Breast epithelium (tissue), 4 donors: Measurements from ENCODE around the gene ZNF574. TPM values are rescaled to one million over a fixed set of nuclear protein-coding genes. Genes with fewer than 3 reads are reported as not detected.

Experiments used
- DNase-seq, 2 donors: peaks; one replicate each; pipeline ENCODE4 v3.0.0-alpha.2; 2019; ENCODE audit warnings: low spot score in 2 of 2
- H3K27ac ChIP-seq, 2 donors: fragments of 200-600 bp; sonication (generic) in 1 of 2; one replicate each; pipeline ENCODE4 v1.5.1; 2016 to 2019; ENCODE audit warnings: mild to moderate bottlenecking in 1 of 2
- H3K27me3 ChIP-seq, 2 donors: fragments of 200-600 bp; sonication (generic) in 1 of 2; one replicate each; pipeline versions ENCODE4 v1.5.1 to v1.6.0; 2017 to 2019; ENCODE audit warnings: control low read depth in 1 of 2, mild to moderate bottlenecking in 1 of 2
- H3K36me3 ChIP-seq: fragments of 200-600 bp; one replicate; pipeline ENCODE4 v1.5.1; 2019
- H3K4me1 ChIP-seq, 2 donors: fragments of 200-600 bp; sonication (generic); one replicate each; pipeline ENCODE4 v1.5.1; 2016 to 2019; ENCODE audit warnings: control low read depth in 1 of 2
- H3K4me3 ChIP-seq, 3 donors: fragments of 200-600 bp; sonication (generic); 1 replicate in 2 of 3; 2 replicates in 1 of 3; pipeline ENCODE4 v1.5.1; 2016 to 2019; ENCODE audit warnings: mild to moderate bottlenecking in 3 of 3, moderate library complexity in 2 of 3
- H3K9me3 ChIP-seq, 2 donors: fragments of 200-600 bp; sonication (generic) in 1 of 2; one replicate each; pipeline ENCODE4 v1.5.1; 2016 to 2019; ENCODE audit warnings: control low read depth in 1 of 2
- CTCF ChIP-seq, 3 donors: fragments of 450-650 bp; IDR thresholded peaks; one replicate each; pipeline ENCODE4 v1.5.1; 2016 to 2017; ENCODE audit warnings: antibody characterized with exemption in 3 of 3, mild to moderate bottlenecking in 3 of 3, moderate library complexity in 3 of 3
- POLR2A ChIP-seq: fragments of 450-650 bp; IDR thresholded peaks from one replicate; pipeline ENCODE4 v1.6.1; 2016; ENCODE audit warnings: antibody characterized with exemption, mild to moderate bottlenecking, moderate library complexity
- POLR2AphosphoS5 ChIP-seq, 3 donors: sonication (generic); formaldehyde crosslinking; IDR thresholded peaks; one replicate each; pipeline ENCODE4 v1.6.1; 2017; ENCODE audit warnings: antibody characterized with exemption in 3 of 3
- intact Hi-C: fragments of 100-400 bp; cut with DNase I; formaldehyde crosslinking; loops from one replicate; pipeline ENCODE4 v1.15.1; 2023; ENCODE audit warnings: low total_unique reads
- total RNA-seq, 3 donors: library from RNA; depleted of rRNA; stranded (reverse); fragments of >200 nt; gene quantifications; one replicate each; pipeline ENCODE4 v1.1.0, GENCODE V29; 2016

The ZNF574 gene
- total RNA-seq, 3 donors from 2014 or later = 13.8 to 19.2 (median 15.1) TPM

- no peak overlapping the region for H3K27ac ChIP-seq
- TF ChIP-seq POLR2A = no peak
- TF ChIP-seq POLR2AphosphoS5 (IDR thresholded peaks at IDR 0.05) = no peak
- no peak for TF ChIP-seq CTCF (IDR thresholded peaks at IDR 0.05)
- no peaks in the 10 kb centered on the region for H3K4me1 ChIP-seq
- no peak for DNase-seq
- no peak overlapping the region for H3K4me3 ChIP-seq
- H3K36me3 ChIP-seq = no peaks in the 10 kb centered on the region
- intact Hi-C loops = no loop called here
- H3K27me3 ChIP-seq = peaks cover 0 to 10% of the 10 kb centered on the region in 2 donors
- H3K9me3 ChIP-seq = no peaks in the 10 kb centered on the region
These were observed 13.6 kb upstream of the ZNF574 start for GRCh38 chr19:42062381-42062780.

- no peak overlapping the region for H3K4me3 ChIP-seq
- H3K4me1 ChIP-seq = no peaks in the 10 kb centered on the region
- intact Hi-C loops = no loop called here
- no peaks in the 10 kb centered on the region for H3K9me3 ChIP-seq
- TF ChIP-seq CTCF (IDR thresholded peaks at IDR 0.05) (no peak), POLR2A (no peak), POLR2AphosphoS5 (IDR thresholded peaks at IDR 0.05) (no peak)
- DNase-seq = no peak
- no peak overlapping the region for H3K27ac ChIP-seq
- H3K36me3 ChIP-seq = no peaks in the 10 kb centered on the region
- H3K27me3 ChIP-seq = peaks cover 0 to 20% of the 10 kb centered on the region in 2 donors
These were observed 11.5 kb upstream of the ZNF574 start for GRCh38 chr19:42064432-42064831.

- no peak overlapping the region for H3K4me3 ChIP-seq
- H3K36me3 ChIP-seq = no peaks in the 10 kb centered on the region
- no peaks in the 10 kb centered on the region for H3K4me1 ChIP-seq
- no peak for DNase-seq
- no peak for TF ChIP-seq CTCF (IDR thresholded peaks at IDR 0.05)
- no peak for TF ChIP-seq POLR2A
- TF ChIP-seq POLR2AphosphoS5 (IDR thresholded peaks at IDR 0.05) = no peak
- H3K27ac ChIP-seq = no peak overlapping the region
- intact Hi-C loops = no loop called here
- no peaks in the 10 kb centered on the region for H3K9me3 ChIP-seq
- peaks cover 0 to 25% of the 10 kb centered on the region in 2 donors for H3K27me3 ChIP-seq
These were observed 10.9 kb upstream of the ZNF574 start for GRCh38 chr19:42065051-42065450.

GRCh38 chr19:42065511-42065910, 10.5 kb upstream of the ZNF574 start:
- no peaks in the 10 kb centered on the region for H3K4me1 ChIP-seq
- H3K4me3 ChIP-seq = no peak overlapping the region
- H3K36me3 ChIP-seq = no peaks in the 10 kb centered on the region
- no peak for DNase-seq
- intact Hi-C loops = no loop called here
- H3K9me3 ChIP-seq = no peaks in the 10 kb centered on the region
- peaks cover 0 to 25% of the 10 kb centered on the region in 2 donors for H3K27me3 ChIP-seq
- H3K27ac ChIP-seq = no peak overlapping the region
- TF ChIP-seq CTCF (IDR thresholded peaks at IDR 0.05) (no peak), POLR2A (no peak), POLR2AphosphoS5 (IDR thresholded peaks at IDR 0.05) (no peak)

GRCh38 chr19:42066075-42066754, 9.8 kb upstream of the ZNF574 start:
- TF ChIP-seq POLR2A = no peak
- no peak for TF ChIP-seq POLR2AphosphoS5 (IDR thresholded peaks at IDR 0.05)
- TF ChIP-seq CTCF (IDR thresholded peaks at IDR 0.05) = no peak
- H3K27me3 ChIP-seq = peaks cover 0 to 25% of the 10 kb centered on the region in 2 donors
- H3K4me3 ChIP-seq = no peak overlapping the region
- intact Hi-C loops = no loop called here
- H3K4me1 ChIP-seq = no peaks in the 10 kb centered on the region
- DNase-seq = no peak
- H3K9me3 ChIP-seq = no peaks in the 10 kb centered on the region
- no peaks in the 10 kb centered on the region for H3K36me3 ChIP-seq
- no peak overlapping the region for H3K27ac ChIP-seq
